ENCODE data around the gene SLX4IP. TPM values are rescaled to one million over a fixed set of nuclear protein-coding genes. Genes with fewer than 3 reads are reported as not detected.
A peak's percentile ranks its signal among the peaks of the same experiment; 100 is the strongest.

Gene SLX4IP
- total RNA-seq, 1 donor from 2014 or later: 5.3 TPM

DNA sequence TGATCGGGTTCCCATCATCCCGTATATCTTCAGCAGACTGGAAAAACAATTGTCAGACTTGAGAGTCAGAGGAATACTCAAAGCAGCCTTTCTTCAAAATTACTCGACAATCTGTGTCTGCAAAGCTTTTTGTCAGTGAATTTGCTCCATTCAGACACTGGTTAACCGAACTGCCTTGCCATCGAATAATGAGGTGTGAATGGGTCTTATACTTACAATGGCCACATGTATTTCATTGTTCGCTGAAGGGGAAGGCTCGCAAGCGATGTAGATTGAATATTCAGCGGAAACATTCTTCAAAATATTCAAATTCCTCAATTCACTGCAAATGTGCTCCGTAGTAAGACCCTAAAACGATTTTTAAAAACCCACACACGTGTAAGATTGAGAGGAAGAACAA is 205.8 kb downstream of the SLX4IP start:
- TF ChIP-seq CTCF (IDR thresholded peaks at IDR 0.05; ENCODE audit: insufficient read depth, low read depth, low read length) (no peak), EZH2 (IDR thresholded peaks at IDR 0.05; ENCODE audit: insufficient read depth, low read length) (no peak)
- Histone ChIP-seq H3K9ac (ENCODE audit: low read length) (no peak overlapping the region), H3K4me2 (ENCODE audit: low read length) (no peak overlapping the region), H3K4me3 (ENCODE audit: insufficient read depth, low read depth, low read length) (no peak overlapping the region), H3K36me3 (ENCODE audit: insufficient read depth, low read length) (peaks cover 68% of the 10 kb centered on the region), H2AFZ (ENCODE audit: low read depth, low read length) (no peak overlapping the region), H3K27me3 (ENCODE audit: insufficient read depth, low read length) (no peaks in the 10 kb centered on the region), H3K9me3 (ENCODE audit: insufficient read depth, low read depth, low read length) (no peaks in the 10 kb centered on the region), H3K27ac (ENCODE audit: low read depth, low read length) (no peak overlapping the region), H4K20me1 (ENCODE audit: insufficient read depth, low read length) (peaks cover 40% of the 10 kb centered on the region), H3K79me2 (ENCODE audit: insufficient read depth, low read length) (peaks cover 8% of the 10 kb centered on the region), H3K4me1 (ENCODE audit: insufficient read depth, low read length) (peaks cover 39% of the 10 kb centered on the region)
- Mint-ChIP-seq H3K9me3 (ENCODE audit: unreplicated experiment) (no peaks in the 10 kb centered on the region), H3K27ac (ENCODE audit: unreplicated experiment) (no peak overlapping the region), H3K4me3 (ENCODE audit: unreplicated experiment) (no peak overlapping the region), H3K27me3 (ENCODE audit: low read depth, unreplicated experiment) (no peaks in the 10 kb centered on the region), H3K36me3 (ENCODE audit: low read depth, unreplicated experiment) (peaks cover 44% of the 10 kb centered on the region), H3K4me1 (ENCODE audit: low read depth, unreplicated experiment) (peaks cover 54% of the 10 kb centered on the region)
- FAIRE-seq (no peak), DNase-seq (ENCODE audit: low read depth) (no peak)

- H3K36me3 ChIP-seq (ENCODE audit: insufficient read depth, low read length): peaks cover 73% of the 10 kb centered on the region
- DNase-seq (ENCODE audit: low read depth): no peak
- H3K27me3 Mint-ChIP-seq (ENCODE audit: low read depth, unreplicated experiment): no peaks in the 10 kb centered on the region
- no peak for FAIRE-seq
- H3K4me3 ChIP-seq (ENCODE audit: insufficient read depth, low read depth, low read length): no peak overlapping the region
- H3K9ac ChIP-seq (ENCODE audit: low read length): no peak overlapping the region
- no peaks in the 10 kb centered on the region for H3K9me3 Mint-ChIP-seq (ENCODE audit: unreplicated experiment)
- H4K20me1 ChIP-seq (ENCODE audit: insufficient read depth, low read length): peaks cover 44% of the 10 kb centered on the region
- H3K27ac Mint-ChIP-seq (ENCODE audit: unreplicated experiment): no peak overlapping the region
- H3K4me1 Mint-ChIP-seq (ENCODE audit: low read depth, unreplicated experiment): peaks cover 53% of the 10 kb centered on the region
- H3K36me3 Mint-ChIP-seq (ENCODE audit: low read depth, unreplicated experiment): peaks cover 44% of the 10 kb centered on the region
- H3K27me3 ChIP-seq (ENCODE audit: insufficient read depth, low read length): no peaks in the 10 kb centered on the region
- H3K9me3 ChIP-seq (ENCODE audit: insufficient read depth, low read depth, low read length): no peaks in the 10 kb centered on the region
- H3K27ac ChIP-seq (ENCODE audit: low read depth, low read length): no peak overlapping the region
- H3K4me3 Mint-ChIP-seq (ENCODE audit: unreplicated experiment): peak overlapping the region; percentile 13
- H2AFZ ChIP-seq (ENCODE audit: low read depth, low read length): no peak overlapping the region
- no peak overlapping the region for H3K4me2 ChIP-seq (ENCODE audit: low read length)
- peaks cover 8% of the 10 kb centered on the region for H3K79me2 ChIP-seq (ENCODE audit: insufficient read depth, low read length)
- H3K4me1 ChIP-seq (ENCODE audit: insufficient read depth, low read length): peaks cover 35% of the 10 kb centered on the region
- TF ChIP-seq CTCF (IDR thresholded peaks at IDR 0.05; ENCODE audit: insufficient read depth, low read depth, low read length) (no peak), EZH2 (IDR thresholded peaks at IDR 0.05; ENCODE audit: insufficient read depth, low read length) (no peak)
Measured at GRCh38 chr20:10641467-10641866, 206.4 kb downstream of the SLX4IP start.

GRCh38 chr20:10641893-10642292 is 206.8 kb downstream of the SLX4IP start:
- TF ChIP-seq CTCF (IDR thresholded peaks at IDR 0.05; ENCODE audit: insufficient read depth, low read depth, low read length): no peak
- no peak for TF ChIP-seq EZH2 (IDR thresholded peaks at IDR 0.05; ENCODE audit: insufficient read depth, low read length)
- DNase-seq (ENCODE audit: low read depth) (no peak), FAIRE-seq (no peak)
- Histone ChIP-seq H3K79me2 (ENCODE audit: insufficient read depth, low read length) (peaks cover 9% of the 10 kb centered on the region), H3K27ac (ENCODE audit: low read depth, low read length) (no peak overlapping the region), H3K27me3 (ENCODE audit: insufficient read depth, low read length) (no peaks in the 10 kb centered on the region), H3K4me3 (ENCODE audit: insufficient read depth, low read depth, low read length) (no peak overlapping the region), H3K9me3 (ENCODE audit: insufficient read depth, low read depth, low read length) (no peaks in the 10 kb centered on the region), H3K36me3 (ENCODE audit: insufficient read depth, low read length) (peaks cover 76% of the 10 kb centered on the region), H2AFZ (ENCODE audit: low read depth, low read length) (no peak overlapping the region), H4K20me1 (ENCODE audit: insufficient read depth, low read length) (peaks cover 42% of the 10 kb centered on the region), H3K4me1 (ENCODE audit: insufficient read depth, low read length) (peaks cover 30% of the 10 kb centered on the region), H3K4me2 (ENCODE audit: low read length) (no peak overlapping the region), H3K9ac (ENCODE audit: low read length) (no peak overlapping the region)
- no peak overlapping the region for H3K4me3 Mint-ChIP-seq (ENCODE audit: unreplicated experiment)
- H3K36me3 Mint-ChIP-seq (ENCODE audit: low read depth, unreplicated experiment): peaks cover 42% of the 10 kb centered on the region
- H3K9me3 Mint-ChIP-seq (ENCODE audit: unreplicated experiment): no peaks in the 10 kb centered on the region
- no peak overlapping the region for H3K27ac Mint-ChIP-seq (ENCODE audit: unreplicated experiment)
- no peaks in the 10 kb centered on the region for H3K27me3 Mint-ChIP-seq (ENCODE audit: low read depth, unreplicated experiment)
- peaks cover 50% of the 10 kb centered on the region for H3K4me1 Mint-ChIP-seq (ENCODE audit: low read depth, unreplicated experiment)

All from astrocyte (in vitro differentiated cells and primary cell).